Left ventricle myocardium inferior (tissue), 1 donor: Measurements from ENCODE around the gene PRMT6. TPM values are rescaled to one million over a fixed set of nuclear protein-coding genes. Genes with fewer than 3 reads are reported as not detected.

Source experiments
- DNase-seq: peaks from one replicate; pipeline ENCODE4 v3.0.0-alpha.2; 2020
- H3K27ac ChIP-seq: fragments of 200-600 bp; replicated peaks from 2 replicates; pipeline ENCODE4 v1.8.0; 2021
- H3K27me3 ChIP-seq: fragments of 200-600 bp; 2 replicates; pipeline ENCODE4 v1.8.0; 2021; ENCODE audit warnings: low read depth
- H3K36me3 ChIP-seq: fragments of 200-600 bp; 2 replicates; pipeline ENCODE4 v1.8.0; 2021
- H3K4me1 ChIP-seq: fragments of 200-600 bp; 2 replicates; pipeline ENCODE4 v1.8.0; 2021
- H3K4me3 ChIP-seq: fragments of 200-600 bp; 2 replicates; pipeline ENCODE4 v1.8.0; 2021; ENCODE audit warnings: mild to moderate bottlenecking, moderate library complexity
- H3K9me3 ChIP-seq: fragments of 200-600 bp; replicated peaks from 2 replicates; pipeline ENCODE4 v1.8.0; 2021
- intact Hi-C: fragments of 100-400 bp; cut with micrococcal nuclease; formaldehyde crosslinking; loops from one replicate; pipeline ENCODE4 v1.11.0; 2022
- total RNA-seq: library from RNA; stranded (reverse); fragmentation: NEBNext Ultra II Directional; extraction: Animal tissue kit (Norgen Biotek cat#: 25700); gene quantifications from one replicate; pipeline ENCODE4 v1.2.1, GENCODE V29; 2021
- TF ChIP-seq, protein P1 (sequence below): fragments of 200-600 bp; IDR thresholded peaks from 2 replicates; pipeline ENCODE4 v1.8.0; 2021; ENCODE audit warnings: antibody characterized with exemption, mild to moderate bottlenecking, borderline replicate concordance
- donor health status: DM: no; HTN: yes; CAD: no; lungs with severe emphysema.

PRMT6 gene
- total RNA-seq, 1 donor from 2014 or later, result 4.1 TPM

- H3K27ac ChIP-seq, result peak overlapping the region; percentile 89
- DNase-seq, result peak; percentile 74
- intact Hi-C loops, result no loop called here
- no peaks in the 10 kb centered on the region for H3K9me3 ChIP-seq
- H3K4me1 ChIP-seq, result peaks cover 29% of the 10 kb centered on the region
- no peaks in the 10 kb centered on the region for H3K27me3 ChIP-seq
- peaks cover 16% of the 10 kb centered on the region for H3K36me3 ChIP-seq
- H3K4me3 ChIP-seq, result peak overlapping the region; percentile 89
- TF ChIP-seq, protein P1, sequence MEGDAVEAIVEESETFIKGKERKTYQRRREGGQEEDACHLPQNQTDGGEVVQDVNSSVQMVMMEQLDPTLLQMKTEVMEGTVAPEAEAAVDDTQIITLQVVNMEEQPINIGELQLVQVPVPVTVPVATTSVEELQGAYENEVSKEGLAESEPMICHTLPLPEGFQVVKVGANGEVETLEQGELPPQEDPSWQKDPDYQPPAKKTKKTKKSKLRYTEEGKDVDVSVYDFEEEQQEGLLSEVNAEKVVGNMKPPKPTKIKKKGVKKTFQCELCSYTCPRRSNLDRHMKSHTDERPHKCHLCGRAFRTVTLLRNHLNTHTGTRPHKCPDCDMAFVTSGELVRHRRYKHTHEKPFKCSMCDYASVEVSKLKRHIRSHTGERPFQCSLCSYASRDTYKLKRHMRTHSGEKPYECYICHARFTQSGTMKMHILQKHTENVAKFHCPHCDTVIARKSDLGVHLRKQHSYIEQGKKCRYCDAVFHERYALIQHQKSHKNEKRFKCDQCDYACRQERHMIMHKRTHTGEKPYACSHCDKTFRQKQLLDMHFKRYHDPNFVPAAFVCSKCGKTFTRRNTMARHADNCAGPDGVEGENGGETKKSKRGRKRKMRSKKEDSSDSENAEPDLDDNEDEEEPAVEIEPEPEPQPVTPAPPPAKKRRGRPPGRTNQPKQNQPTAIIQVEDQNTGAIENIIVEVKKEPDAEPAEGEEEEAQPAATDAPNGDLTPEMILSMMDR, result no peak
Observed at GRCh38 chr1:107057197-107058133, 991 bp downstream of the PRMT6 start.

GRCh38 chr1:107058245-107059032 is 2.0 kb downstream of the PRMT6 start:
- Histone ChIP-seq H3K4me3 (peak overlapping the region; percentile 89), H3K4me1 (peaks cover 29% of the 10 kb centered on the region), H3K36me3 (peaks cover 16% of the 10 kb centered on the region), H3K9me3 (no peaks in the 10 kb centered on the region), H3K27me3 (no peaks in the 10 kb centered on the region), H3K27ac (no peak overlapping the region)
- TF ChIP-seq, protein P1, result no peak
- no peak for DNase-seq
- intact Hi-C loops, result no loop called here

GRCh38 chr1:107061886-107062285 is 5.4 kb downstream of the PRMT6 start:
- Histone ChIP-seq H3K36me3 (peaks cover 16% of the 10 kb centered on the region), H3K9me3 (no peaks in the 10 kb centered on the region), H3K4me3 (no peak overlapping the region), H3K27me3 (no peaks in the 10 kb centered on the region), H3K4me1 (peaks cover 20% of the 10 kb centered on the region), H3K27ac (no peak overlapping the region)
- TF ChIP-seq, protein P1, result no peak
- no peak for DNase-seq
- intact Hi-C loops, result no loop called here

DNA sequence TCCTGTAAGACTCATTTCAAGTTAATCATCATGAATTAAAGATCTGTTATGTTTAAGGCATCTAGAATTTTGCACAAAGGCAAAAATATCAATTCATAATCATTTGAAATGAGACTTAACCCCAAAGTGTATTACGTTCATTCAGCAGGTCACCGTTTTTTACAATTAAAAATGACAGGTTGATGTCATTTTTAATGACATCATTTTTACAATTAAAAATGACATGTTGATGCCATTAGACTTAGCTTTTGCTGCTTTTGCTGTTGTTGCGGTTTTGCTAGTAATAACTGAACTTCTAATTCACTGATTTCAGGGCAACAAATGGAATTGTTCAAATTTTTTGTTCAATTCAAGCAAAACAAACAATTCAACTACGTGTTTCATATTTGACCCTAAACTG is 17.0 kb downstream of the PRMT6 start:
- H3K4me1 ChIP-seq, result no peaks in the 10 kb centered on the region
- no peak overlapping the region for H3K4me3 ChIP-seq
- DNase-seq, result no peak
- H3K36me3 ChIP-seq, result no peaks in the 10 kb centered on the region
- H3K27me3 ChIP-seq, result no peaks in the 10 kb centered on the region
- intact Hi-C loops, result no loop called here
- TF ChIP-seq, protein P1, result no peak
- no peaks in the 10 kb centered on the region for H3K9me3 ChIP-seq
- H3K27ac ChIP-seq, result no peak overlapping the region

DNA sequence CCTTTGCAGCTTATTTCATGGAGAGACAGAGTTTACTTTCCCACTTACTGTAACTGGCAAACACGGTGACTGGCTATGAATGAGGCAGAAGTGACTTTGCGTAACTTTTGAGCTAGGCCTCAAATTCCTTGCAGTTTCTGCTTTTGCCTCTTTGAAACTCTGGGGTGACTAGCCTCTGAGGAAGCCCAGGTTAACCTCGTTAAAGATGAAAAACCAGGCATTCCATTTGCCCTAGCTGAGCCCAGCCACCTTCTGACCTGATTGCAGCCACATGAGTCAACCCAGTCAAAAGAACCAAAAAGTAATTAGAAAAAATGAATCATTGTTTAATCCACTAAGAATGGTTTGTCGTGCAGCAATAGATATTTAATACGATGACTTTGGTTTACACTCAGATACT is 20.4 kb downstream of the PRMT6 start:
- no peak for DNase-seq
- H3K4me3 ChIP-seq, result no peak overlapping the region
- no peaks in the 10 kb centered on the region for H3K27me3 ChIP-seq
- intact Hi-C loops, result no loop called here
- H3K36me3 ChIP-seq, result no peaks in the 10 kb centered on the region
- TF ChIP-seq, protein P1, result no peak
- no peak overlapping the region for H3K27ac ChIP-seq
- no peaks in the 10 kb centered on the region for H3K4me1 ChIP-seq
- H3K9me3 ChIP-seq, result no peaks in the 10 kb centered on the region
